T1000 (cell line): ENCODE measurements around the gene KLHL33.

Experiments
- DNase-seq: peaks from one replicate; lab custom pipeline; 2025; ENCODE audit warnings: mixed read lengths; lab: John Stamatoyannopoulos, UW

KLHL33 gene

DNA sequence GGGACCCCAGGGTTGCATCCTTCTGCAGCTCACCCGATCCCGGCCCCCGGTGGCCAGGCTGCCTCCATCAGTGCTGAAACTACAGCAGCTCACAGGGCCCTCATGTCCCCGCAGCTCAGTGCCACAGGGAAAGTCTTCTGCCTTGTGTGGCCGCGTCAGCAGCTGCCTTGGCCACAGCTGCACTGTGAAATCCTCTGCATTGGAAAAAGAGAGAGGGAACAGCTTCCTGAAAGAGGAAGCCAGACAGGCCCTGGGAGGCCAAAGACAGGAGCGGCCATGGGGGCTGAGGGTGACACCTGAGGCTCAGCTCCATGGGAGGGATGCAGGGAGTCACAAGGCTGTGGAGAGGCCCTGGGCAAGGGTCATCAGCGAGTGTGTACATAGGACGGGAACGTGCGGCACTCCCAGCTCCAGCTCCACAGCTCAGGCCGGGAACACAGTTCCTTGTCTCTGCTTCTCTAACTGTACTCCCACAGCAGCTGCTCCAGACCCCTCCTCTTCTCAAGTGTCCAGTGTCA, 59.8 kb downstream of the KLHL33 start:
- no peak for DNase-seq
